Measurements from ENCODE around the gene GPR107. TPM values are rescaled to one million over a fixed set of nuclear protein-coding genes. Genes with fewer than 3 reads are reported as not detected.

Gene GPR107
- total and polyA plus RNA-seq, 12 donors, result 8.9 to 45.9 (median 30.8) TPM

DNA sequence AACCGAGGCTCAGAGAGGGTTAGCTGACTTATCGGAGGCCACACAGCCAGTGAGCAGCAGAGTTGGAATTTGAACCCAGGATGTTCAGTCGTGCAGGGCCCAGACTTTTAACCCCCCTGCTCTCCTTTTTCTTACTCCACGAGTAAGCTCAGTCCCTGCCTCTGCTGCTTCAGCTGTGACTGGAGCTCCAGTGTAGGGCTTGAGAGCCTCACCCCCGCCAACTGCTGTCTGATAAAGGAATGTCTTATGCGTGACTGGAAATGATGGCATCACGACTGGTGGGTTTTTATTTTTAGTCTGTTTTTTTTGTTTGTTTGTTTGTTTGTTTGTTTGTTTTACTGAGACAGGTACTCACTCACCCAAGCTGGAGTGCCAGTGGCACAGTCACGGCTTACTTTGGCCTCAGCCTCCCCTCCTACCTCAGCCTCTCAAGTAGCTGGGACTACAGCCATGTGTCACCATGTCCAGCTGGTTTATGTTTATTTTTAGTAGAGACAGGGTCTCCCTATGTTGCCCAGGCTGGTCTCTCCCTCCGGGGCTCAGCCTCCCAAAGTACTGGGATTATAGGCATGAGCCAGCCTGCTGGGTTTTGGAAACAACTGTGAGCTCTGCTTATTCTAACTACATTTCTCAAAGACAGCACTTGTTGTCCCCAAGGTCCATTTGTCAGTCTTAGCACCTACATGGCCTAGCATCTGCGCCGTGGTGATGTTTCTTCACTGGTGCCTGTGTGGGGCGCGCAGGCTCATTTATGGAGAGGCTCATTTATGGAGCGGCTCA lies 66.0 kb downstream of the GPR107 start:
- WGBS, 4 donors, result 85 to 93% (median 87%) methylated on average over 10 to 14 of the region's 14 CpGs
- Histone ChIP-seq H3K27me3 (no peaks in the 10 kb centered on the region), H3K27ac (no peak overlapping the region), H3K4me1 (replicated peaks in 1 of 2) (peaks cover 10 to 29% of the 10 kb centered on the region in 2 donors), H3K4me3 (no peak overlapping the region), H3K9me3 (replicated peaks in 1 of 3) (no peaks in the 10 kb centered on the region), H3K36me3 (replicated peaks in 1 of 2) (peaks cover 0 to 11% of the 10 kb centered on the region in 2 donors)
- DNase-seq, result no peak
- intact Hi-C loops (cut with DNase I), result loop anchor here in 1 of 2 donors (10.0 kb wide), 1 partner anchor 65 kb away; no protein-coding TSS in a partner anchor
- TF ChIP-seq POLR2A (IDR thresholded peaks at IDR 0.05), result no peak

DNA sequence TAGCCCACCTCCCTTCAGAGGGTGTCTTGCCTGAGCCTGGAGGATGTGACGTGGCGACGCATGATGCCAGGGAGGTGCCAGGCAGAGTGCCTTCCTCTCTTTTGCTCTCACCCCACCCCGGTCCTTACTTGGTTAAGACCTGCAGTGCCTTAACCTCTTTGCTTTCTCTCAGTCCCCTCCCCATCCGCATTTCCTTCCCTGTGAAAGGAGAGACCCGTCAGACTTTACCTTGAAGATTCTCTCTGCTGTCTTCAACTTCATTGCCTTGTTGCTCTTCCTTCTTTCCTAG lies 66.5 kb downstream of the GPR107 start:
- Histone ChIP-seq H3K9me3 (replicated peaks in 1 of 3) (no peaks in the 10 kb centered on the region), H3K36me3 (replicated peaks in 1 of 2) (peaks cover 0 to 11% of the 10 kb centered on the region in 2 donors), H3K27me3 (no peaks in the 10 kb centered on the region), H3K27ac (no peak overlapping the region), H3K4me1 (replicated peaks in 1 of 2) (peaks cover 10 to 29% of the 10 kb centered on the region in 2 donors), H3K4me3 (no peak overlapping the region)
- TF ChIP-seq, protein P1, sequence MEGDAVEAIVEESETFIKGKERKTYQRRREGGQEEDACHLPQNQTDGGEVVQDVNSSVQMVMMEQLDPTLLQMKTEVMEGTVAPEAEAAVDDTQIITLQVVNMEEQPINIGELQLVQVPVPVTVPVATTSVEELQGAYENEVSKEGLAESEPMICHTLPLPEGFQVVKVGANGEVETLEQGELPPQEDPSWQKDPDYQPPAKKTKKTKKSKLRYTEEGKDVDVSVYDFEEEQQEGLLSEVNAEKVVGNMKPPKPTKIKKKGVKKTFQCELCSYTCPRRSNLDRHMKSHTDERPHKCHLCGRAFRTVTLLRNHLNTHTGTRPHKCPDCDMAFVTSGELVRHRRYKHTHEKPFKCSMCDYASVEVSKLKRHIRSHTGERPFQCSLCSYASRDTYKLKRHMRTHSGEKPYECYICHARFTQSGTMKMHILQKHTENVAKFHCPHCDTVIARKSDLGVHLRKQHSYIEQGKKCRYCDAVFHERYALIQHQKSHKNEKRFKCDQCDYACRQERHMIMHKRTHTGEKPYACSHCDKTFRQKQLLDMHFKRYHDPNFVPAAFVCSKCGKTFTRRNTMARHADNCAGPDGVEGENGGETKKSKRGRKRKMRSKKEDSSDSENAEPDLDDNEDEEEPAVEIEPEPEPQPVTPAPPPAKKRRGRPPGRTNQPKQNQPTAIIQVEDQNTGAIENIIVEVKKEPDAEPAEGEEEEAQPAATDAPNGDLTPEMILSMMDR (IDR thresholded peaks at IDR 0.05), result no peak
- no peak for TF ChIP-seq POLR2A (IDR thresholded peaks at IDR 0.05)
- 73 to 80% (median 77%) methylated on average over 6 of the region's 6 CpGs for WGBS, 4 donors
- no peak for DNase-seq
- intact Hi-C loops (cut with DNase I), result no loop called here

DNA sequence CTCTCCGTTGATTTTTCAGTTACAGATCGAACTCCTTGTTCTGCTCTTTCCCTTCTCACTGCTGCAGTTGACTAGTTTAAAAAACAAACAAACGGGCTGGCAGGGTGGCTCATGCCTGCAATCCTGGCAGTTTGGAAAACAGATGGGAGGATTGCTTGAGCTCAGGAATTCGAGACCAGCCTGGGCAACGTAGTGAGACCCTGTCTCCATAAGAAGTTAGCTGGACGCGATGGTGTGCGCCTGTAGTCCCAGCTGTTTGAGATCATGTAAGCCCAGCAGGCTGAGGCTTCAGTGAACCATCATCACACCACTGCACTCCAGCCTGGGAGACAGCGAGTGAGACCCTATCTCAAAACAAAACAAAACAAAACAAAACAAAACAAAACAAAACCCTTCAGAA lies 67.1 kb downstream of the GPR107 start:
- Histone ChIP-seq H3K4me3 (no peak overlapping the region), H3K27ac (no peak overlapping the region), H3K9me3 (replicated peaks in 1 of 3) (no peaks in the 10 kb centered on the region), H3K27me3 (no peaks in the 10 kb centered on the region), H3K36me3 (replicated peaks in 1 of 2) (peaks cover 0 to 11% of the 10 kb centered on the region in 2 donors), H3K4me1 (replicated peaks in 1 of 2) (peaks cover 10 to 28% of the 10 kb centered on the region in 2 donors)
- WGBS, 4 donors, result 71 to 84% (median 78%) methylated on average over 9 of the region's 9 CpGs
- intact Hi-C loops (cut with DNase I), result no loop called here
- DNase-seq, result no peak
- TF ChIP-seq, protein P1 (IDR thresholded peaks at IDR 0.05), result no peak
- TF ChIP-seq POLR2A (IDR thresholded peaks at IDR 0.05), result no peak

DNA sequence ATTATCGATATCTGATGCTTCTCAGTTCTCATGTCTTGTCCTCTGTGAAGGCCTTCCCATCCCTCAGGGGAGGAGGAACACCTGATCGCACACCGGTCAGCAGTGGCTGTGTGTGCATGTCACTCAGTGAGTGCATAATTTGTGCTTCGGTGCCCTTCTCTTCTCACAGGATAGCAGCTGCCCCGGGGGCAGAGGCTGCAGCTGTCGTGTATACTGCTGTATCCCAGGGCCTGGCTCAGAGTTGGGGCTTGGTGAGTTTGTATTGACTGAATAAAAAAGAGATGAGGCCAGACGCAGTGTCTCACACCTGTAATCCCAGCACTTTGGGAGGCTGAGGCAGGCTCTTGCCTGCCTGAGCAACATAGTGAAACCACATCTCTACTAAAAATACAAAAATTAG lies 68.8 kb downstream of the GPR107 start:
- WGBS, 4 donors, result 84 to 87% (median 86%) methylated on average over 7 of the region's 7 CpGs
- Histone ChIP-seq H3K27ac (no peak overlapping the region), H3K4me3 (no peak overlapping the region), H3K36me3 (replicated peaks in 1 of 2) (peaks cover 0 to 11% of the 10 kb centered on the region in 2 donors), H3K4me1 (replicated peaks in 1 of 2) (peaks cover 10 to 16% of the 10 kb centered on the region in 2 donors), H3K27me3 (no peaks in the 10 kb centered on the region), H3K9me3 (replicated peaks in 1 of 3) (no peaks in the 10 kb centered on the region)
- TF ChIP-seq, protein P1 (IDR thresholded peaks at IDR 0.05), result no peak
- TF ChIP-seq POLR2A (IDR thresholded peaks at IDR 0.05), result no peak
- no peak for DNase-seq
- intact Hi-C loops (cut with DNase I), result no loop called here
